Measurements from ENCODE around the gene PPP1R3G. TPM values are rescaled to one million over a fixed set of nuclear protein-coding genes. Genes with fewer than 3 reads are reported as not detected.

PPP1R3G gene
- total and polyA plus RNA-seq, 2 of the 13 experiments (the other 11 are each of a cell fraction or from before 2014, with no cell fraction given) = 1.2 to 1.3 TPM

- no peak for TF ChIP-seq ZFP62 (CRISPR knock-in tag; IDR thresholded peaks at IDR 0.05)
- TF ChIP-seq EP300 (IDR thresholded peaks at IDR 0.05; ENCODE audit: low read depth in 2 of 2, low read length in 2 of 2) = no peak
- TF ChIP-seq EP300 (CRISPR knock-in tag; IDR thresholded peaks at IDR 0.05; ENCODE audit: borderline replicate concordance) = no peak
- TF ChIP-seq E2F2 (CRISPR knock-in tag; IDR thresholded peaks at IDR 0.05; ENCODE audit: borderline replicate concordance) = 0 out of 2 replicates have a peak, but pooled peaks have one; percentile 26
- TF ChIP-seq ZNF883 (CRISPR knock-in tag; IDR thresholded peaks at IDR 0.05; ENCODE audit: not compliant biosample characterization) = peak; percentile 14
- 0 out of 2 replicates have a peak, but pooled peaks have one; percentile 14 for TF ChIP-seq SP4 (CRISPR knock-in tag; IDR thresholded peaks at IDR 0.05)
- 0 out of 2 replicates have a peak, but pooled peaks have one; percentile 20 for TF ChIP-seq ZNF274 (CRISPR knock-in tag; IDR thresholded peaks at IDR 0.05)
- TF ChIP-seq ZNF772 (CRISPR knock-in tag; IDR thresholded peaks at IDR 0.05) = 0 out of 2 replicates have a peak, but pooled peaks have one; percentile 66
- TF ChIP-seq ZBTB4 (CRISPR knock-in tag; IDR thresholded peaks at IDR 0.05; ENCODE audit: borderline replicate concordance) = peak; percentile 25; the same call in 1 of the 2 replicates
- TF ChIP-seq ZBTB33 (CRISPR knock-in tag; IDR thresholded peaks at IDR 0.05) = 0 out of 2 replicates have a peak, but pooled peaks have one; percentile 45
- 0 out of 2 replicates have a peak, but pooled peaks have one; percentile 57 for TF ChIP-seq HNF1B (CRISPR knock-in tag; IDR thresholded peaks at IDR 0.05)
- no peak for TF ChIP-seq ZMAT5 (CRISPR knock-in tag; IDR thresholded peaks at IDR 0.05; ENCODE audit: borderline replicate concordance, low read depth)
- TF ChIP-seq ZNF580 (CRISPR knock-in tag; IDR thresholded peaks at IDR 0.05; ENCODE audit: borderline replicate concordance, low read depth) = no peak
- no peak for TF ChIP-seq ARID3A (IDR thresholded peaks at IDR 0.05; ENCODE audit: low read depth, low read length)
- 0 out of 2 replicates have a peak, but pooled peaks have one; percentile 40 for TF ChIP-seq ZNF576 (CRISPR knock-in tag; IDR thresholded peaks at IDR 0.05)
Measured at GRCh38 chr6:5058254-5058653, 26.9 kb upstream of the PPP1R3G start (continued).
